ENCODE measurements around the gene EGFR. TPM values are rescaled to one million over a fixed set of nuclear protein-coding genes. Genes with fewer than 3 reads are reported as not detected.

The EGFR gene
- total RNA-seq, 2 donors from 2014 or later: 54.8 to 56.7 TPM

GRCh38 chr7:55092975-55093373 is 74.2 kb downstream of the EGFR start:
- ATAC-seq (ENCODE audit: insufficient number of reproducible peaks, low FRiP score, low read depth): no peak

GRCh38 chr7:55093674-55094073 is 74.9 kb downstream of the EGFR start:
- Histone ChIP-seq H3K36me3 (no peaks in the 10 kb centered on the region), H3K4me3 (no peak overlapping the region), H3K27me3 (replicated peaks; ENCODE audit: insufficient read depth) (no peaks in the 10 kb centered on the region), H3K27ac (no peak overlapping the region), H3K9me3 (no peaks in the 10 kb centered on the region), H3K4me1 (ENCODE audit: control insufficient read depth in 1 of 2, low read depth in 2 of 2) (peaks cover 0 to 18% of the 10 kb centered on the region in 2 donors)
- ATAC-seq (ENCODE audit: insufficient number of reproducible peaks, low FRiP score, low read depth) (no peak), DNase-seq (ENCODE audit: low spot score) (no peak)
- TF ChIP-seq CTCF (IDR thresholded peaks at IDR 0.05): no peak

More at GRCh38 chr7:55092975-55093373, 74.2 kb downstream of the EGFR start:
- H3K27me3 ChIP-seq (replicated peaks; ENCODE audit: insufficient read depth): no peaks in the 10 kb centered on the region
- no peak for DNase-seq (ENCODE audit: low spot score)
- H3K4me3 ChIP-seq: no peak overlapping the region
- H3K27ac ChIP-seq: no peak overlapping the region
- peaks cover 0 to 19% of the 10 kb centered on the region in 2 donors for H3K4me1 ChIP-seq (ENCODE audit: control insufficient read depth in 1 of 2, low read depth in 2 of 2)
- TF ChIP-seq CTCF (IDR thresholded peaks at IDR 0.05): no peak
- no peaks in the 10 kb centered on the region for H3K36me3 ChIP-seq
- H3K9me3 ChIP-seq: no peaks in the 10 kb centered on the region

- Histone ChIP-seq H3K36me3 (no peaks in the 10 kb centered on the region), H3K4me3 (no peak overlapping the region), H3K9me3 (no peaks in the 10 kb centered on the region), H3K4me1 (ENCODE audit: control insufficient read depth in 1 of 2, low read depth in 2 of 2) (peaks cover 4 to 23% of the 10 kb centered on the region in 2 donors), H3K27me3 (replicated peaks; ENCODE audit: insufficient read depth) (no peaks in the 10 kb centered on the region), H3K27ac (no peak overlapping the region)
- DNase-seq (ENCODE audit: low spot score) (no peak), ATAC-seq (ENCODE audit: insufficient number of reproducible peaks, low FRiP score, low read depth) (no peak)
- no peak for TF ChIP-seq CTCF (IDR thresholded peaks at IDR 0.05)
Measured at GRCh38 chr7:55094092-55094690, 75.4 kb downstream of the EGFR start.

GRCh38 chr7:55095672-55096071 is 76.9 kb downstream of the EGFR start:
- no peak for TF ChIP-seq CTCF (IDR thresholded peaks at IDR 0.05)
- no peaks in the 10 kb centered on the region for H3K27me3 ChIP-seq (replicated peaks; ENCODE audit: insufficient read depth)
- peaks cover 17 to 38% of the 10 kb centered on the region in 2 donors for H3K4me1 ChIP-seq (ENCODE audit: control insufficient read depth in 1 of 2, low read depth in 2 of 2)
- DNase-seq (ENCODE audit: low spot score) (no peak), ATAC-seq (ENCODE audit: insufficient number of reproducible peaks, low FRiP score, low read depth) (no peak)
- H3K4me3 ChIP-seq: no peak overlapping the region
- no peaks in the 10 kb centered on the region for H3K9me3 ChIP-seq
- no peak overlapping the region for H3K27ac ChIP-seq
- H3K36me3 ChIP-seq: no peaks in the 10 kb centered on the region

- ATAC-seq (ENCODE audit: insufficient number of reproducible peaks, low FRiP score, low read depth) (no peak), DNase-seq (ENCODE audit: low spot score) (no peak)
- H3K4me1 ChIP-seq (ENCODE audit: control insufficient read depth in 1 of 2, low read depth in 2 of 2): peaks cover 17 to 45% of the 10 kb centered on the region in 2 donors
- no peak for TF ChIP-seq CTCF (IDR thresholded peaks at IDR 0.05)
- no peak overlapping the region for H3K4me3 ChIP-seq
- H3K9me3 ChIP-seq: no peaks in the 10 kb centered on the region
- H3K27ac ChIP-seq: no peak overlapping the region
- no peaks in the 10 kb centered on the region for H3K36me3 ChIP-seq
- H3K27me3 ChIP-seq (replicated peaks; ENCODE audit: insufficient read depth): no peaks in the 10 kb centered on the region
Measured at GRCh38 chr7:55096323-55096722, 77.5 kb downstream of the EGFR start.

Data from thoracic aorta (tissue), 2 donors.